ENCODE results near the gene DLGAP1. TPM values are rescaled to one million over a fixed set of nuclear protein-coding genes. Genes with fewer than 3 reads are reported as not detected.

DLGAP1 gene
- total RNA-seq, 1 experiment from 2014 or later, result 23.0 TPM

GRCh38 chr18:3982541-3982940 lies 472.6 kb downstream of the DLGAP1 start:
- ATAC-seq (no peak), DNase-seq (ENCODE audit: low spot score) (no peak)
- CTCF ChIA-PET, result no interaction called here
- Mint-ChIP-seq H3K27ac (no peak overlapping the region), H3K36me3 (peaks cover 14% of the 10 kb centered on the region), H3K9me3 (peaks cover 13% of the 10 kb centered on the region), H3K4me1 (peaks cover 15% of the 10 kb centered on the region), H3K4me3 (no peak overlapping the region), H3K27me3 (ENCODE audit: low read depth) (no peaks in the 10 kb centered on the region)
- POLR2A ChIA-PET, result no interaction called here
- TF ChIP-seq ZNF512 (CRISPR knock-in tag; IDR thresholded peaks at IDR 0.05; ENCODE audit: borderline replicate concordance) (no peak), ZNF423 (CRISPR knock-in tag; IDR thresholded peaks at IDR 0.05) (no peak), ATF6 (CRISPR knock-in tag; IDR thresholded peaks at IDR 0.05) (no peak)

GRCh38 chr18:3979024-3979423 lies 476.1 kb downstream of the DLGAP1 start:
- Mint-ChIP-seq H3K4me3 (no peak overlapping the region), H3K36me3 (peaks cover 14% of the 10 kb centered on the region), H3K27ac (no peak overlapping the region), H3K9me3 (peaks cover 13% of the 10 kb centered on the region), H3K27me3 (ENCODE audit: low read depth) (peaks cover 5% of the 10 kb centered on the region), H3K4me1 (no peaks in the 10 kb centered on the region)
- DNase-seq (ENCODE audit: low spot score), result no peak
- no peak for TF ChIP-seq SOX15 (CRISPR knock-in tag; IDR thresholded peaks at IDR 0.05)
- no peak for TF ChIP-seq MLX (CRISPR knock-in tag; IDR thresholded peaks at IDR 0.05)
- no peak for TF ChIP-seq ZNF532 (CRISPR knock-in tag; IDR thresholded peaks at IDR 0.05; ENCODE audit: borderline replicate concordance)
- no peak for TF ChIP-seq TEAD4 (CRISPR knock-in tag; IDR thresholded peaks at IDR 0.05)
- TF ChIP-seq CREM (CRISPR knock-in tag; IDR thresholded peaks at IDR 0.05), result no peak
- TF ChIP-seq ZNF671 (CRISPR knock-in tag; IDR thresholded peaks at IDR 0.05), result no peak
- TF ChIP-seq FOXP4 (CRISPR knock-in tag; IDR thresholded peaks at IDR 0.05), result no peak
- TF ChIP-seq OVOL2 (CRISPR knock-in tag; IDR thresholded peaks at IDR 0.05; ENCODE audit: borderline replicate concordance), result no peak
- no peak for ATAC-seq
- CTCF ChIA-PET, result no interaction called here
- POLR2A ChIA-PET, result no interaction called here

Data from WTC11 (cell line).